BJ (cell line): ENCODE results near the gene TIMM50. TPM values are rescaled to one million over a fixed set of nuclear protein-coding genes. Genes with fewer than 3 reads are reported as not detected.
A peak's percentile ranks its signal among the peaks of the same experiment; 100 is the strongest.

Experiments used
- CTCF ChIA-PET: fragments of 350-600 bp; formaldehyde crosslinking; extraction: SDS; loops from one replicate; lab custom pipeline; 2021; ENCODE audit warnings: antibody characterized with exemption, inconsistent platforms; lab: Yijun Ruan, JAX
- POLR2A ChIA-PET: fragments of 300-600 bp; sonication (Branson Sonifier 250); formaldehyde crosslinking; extraction: SDS; loops from one replicate; lab custom pipeline; 2021; ENCODE audit warnings: antibody characterized with exemption; lab: Charles Lee
- DNase-seq: peaks from one replicate; pipeline ENCODE4 v3.0.0-alpha.2; 2011; ENCODE audit warnings: low read depth
- H3K27me3 ChIP-seq: 2 replicates; pipeline ENCODE4 v1.6.0; 2011; ENCODE audit warnings: low read length; ENCODE audit not compliant: control insufficient read depth, insufficient read depth
- H3K36me3 ChIP-seq: 2 replicates; pipeline ENCODE4 v1.5.1; 2011; ENCODE audit warnings: low read length; ENCODE audit not compliant: control insufficient read depth, insufficient read depth
- H3K4me3 ChIP-seq: 2 replicates; pipeline ENCODE4 v1.5.1; 2011; ENCODE audit warnings: low read depth, mild to moderate bottlenecking, control low read depth, low read length
- polyA minus RNA-seq: library from RNA; depleted of rRNA, polyadenylated mRNA; stranded (reverse); fragments of >200 nt; gene quantifications from 2 replicates; pipeline ENCODE4 v1.2.3, GENCODE V29; 2011; rRNA and poly(A)+ RNA removed
- polyA plus RNA-seq: library from polyadenylated mRNA; depleted of rRNA; stranded (reverse); fragments of >200 nt; gene quantifications from 2 replicates; pipeline ENCODE4 v1.2.3, GENCODE V29; 2011; rRNA removed
- TF ChIP-seq, protein P1 (sequence below): IDR thresholded peaks from 2 replicates; pipeline ENCODE4 v1.5.1; 2011; ENCODE audit warnings: low read depth, mild to moderate bottlenecking, control low read depth, inconsistent platforms, low read length, moderate library complexity; ENCODE audit not compliant: insufficient read depth

Gene TIMM50
- 86.1 and 97.8 TPM in 2 replicates for polyA plus RNA-seq
- 55.0 and 78.8 TPM in 2 replicates for polyA minus RNA-seq

DNA sequence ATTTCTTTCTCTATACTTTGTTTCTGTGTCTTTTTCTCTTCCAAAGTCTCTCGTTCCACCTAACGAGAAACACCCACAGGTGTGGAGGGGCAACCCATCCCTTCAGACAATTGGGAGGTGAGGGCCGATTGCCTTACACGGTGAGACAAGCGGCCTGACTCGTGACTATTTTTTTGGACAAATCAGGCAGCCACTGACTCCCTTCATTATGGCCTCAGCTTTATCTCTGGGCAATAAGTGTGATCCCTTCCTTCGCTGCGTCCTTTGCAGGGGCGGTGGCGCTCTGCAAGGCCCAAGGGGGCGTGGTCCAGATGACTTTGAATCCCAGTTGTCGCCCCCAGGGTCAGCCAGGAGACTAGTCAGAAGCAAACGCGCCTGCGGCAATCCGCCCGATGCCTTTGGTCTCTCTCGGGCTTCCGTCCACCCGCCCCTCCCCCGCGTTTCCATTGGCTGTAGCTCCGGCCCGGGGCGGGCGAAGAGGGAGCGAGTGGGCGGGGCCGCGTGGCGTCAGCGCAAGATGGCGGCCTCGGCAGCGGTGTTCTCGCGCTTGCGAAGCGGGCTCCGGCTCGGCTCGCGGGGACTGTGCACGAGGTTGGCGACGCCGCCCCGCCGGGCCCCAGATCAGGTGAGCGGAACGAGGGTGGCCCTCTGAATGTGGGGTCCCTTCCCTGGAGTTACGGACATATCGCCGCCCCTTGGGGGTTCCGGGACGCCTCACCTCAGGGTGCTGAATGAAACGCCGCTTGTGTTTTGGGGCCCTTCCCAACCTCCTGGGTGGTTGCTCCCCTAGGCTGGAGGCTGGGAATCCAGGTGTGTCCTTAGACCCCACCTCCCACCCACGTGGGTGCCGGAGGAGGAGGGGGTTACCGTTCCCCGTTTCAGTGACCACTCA is at the start of gene TIMM50:
TIMM50 (plus strand) TSS at position 502 of the 892 bp plus-strand sequence; CDS start at position 518, 16 bp downstream.
- CTCF ChIA-PET, result interaction anchor here (0.5 to 1.2 kb wide), 5 partner anchors 9 to 377 kb away, joined by 3 read pairs; partner anchors contain the start of gene EID2B
- Histone ChIP-seq H3K27me3 (no peaks in the 10 kb centered on the region), H3K4me3 (peak within 1 kb of the TSS; percentile 91), H3K36me3 (peaks cover 8% of the 10 kb centered on the region)
- TF ChIP-seq, protein P1, sequence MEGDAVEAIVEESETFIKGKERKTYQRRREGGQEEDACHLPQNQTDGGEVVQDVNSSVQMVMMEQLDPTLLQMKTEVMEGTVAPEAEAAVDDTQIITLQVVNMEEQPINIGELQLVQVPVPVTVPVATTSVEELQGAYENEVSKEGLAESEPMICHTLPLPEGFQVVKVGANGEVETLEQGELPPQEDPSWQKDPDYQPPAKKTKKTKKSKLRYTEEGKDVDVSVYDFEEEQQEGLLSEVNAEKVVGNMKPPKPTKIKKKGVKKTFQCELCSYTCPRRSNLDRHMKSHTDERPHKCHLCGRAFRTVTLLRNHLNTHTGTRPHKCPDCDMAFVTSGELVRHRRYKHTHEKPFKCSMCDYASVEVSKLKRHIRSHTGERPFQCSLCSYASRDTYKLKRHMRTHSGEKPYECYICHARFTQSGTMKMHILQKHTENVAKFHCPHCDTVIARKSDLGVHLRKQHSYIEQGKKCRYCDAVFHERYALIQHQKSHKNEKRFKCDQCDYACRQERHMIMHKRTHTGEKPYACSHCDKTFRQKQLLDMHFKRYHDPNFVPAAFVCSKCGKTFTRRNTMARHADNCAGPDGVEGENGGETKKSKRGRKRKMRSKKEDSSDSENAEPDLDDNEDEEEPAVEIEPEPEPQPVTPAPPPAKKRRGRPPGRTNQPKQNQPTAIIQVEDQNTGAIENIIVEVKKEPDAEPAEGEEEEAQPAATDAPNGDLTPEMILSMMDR, result no peak
- POLR2A ChIA-PET, result interaction anchor here (0.5 to 0.7 kb wide), 4 partner anchors 51 to 957 kb away, joined by 4 to 14 read pairs (median 7); no protein-coding TSS in a partner anchor
- DNase-seq, result peak; percentile 59

GRCh38 chr19:39432677-39433025 is 48.0 kb upstream of the TIMM50 start:
- H3K27me3 ChIP-seq, result no peaks in the 10 kb centered on the region
- no peak for DNase-seq
- ChIA-PET POLR2A (interaction anchor here (0.6 kb wide), 1 partner anchor 1217 kb away, joined by 3 read pairs; no protein-coding TSS in a partner anchor), CTCF (interaction anchor here (0.5 to 2.2 kb wide), 6 partner anchors 8 to 101 kb away, joined by 3 to 10 read pairs (median 4); partner anchors contain the start of genes EID2B and PLEKHG2)
- no peak overlapping the region for H3K4me3 ChIP-seq
- H3K36me3 ChIP-seq, result peaks cover 17% of the 10 kb centered on the region
- TF ChIP-seq, protein P1, result no peak

GRCh38 chr19:39433480-39434079 is 47.1 kb upstream of the TIMM50 start:
- Histone ChIP-seq H3K27me3 (no peaks in the 10 kb centered on the region), H3K4me3 (no peak overlapping the region), H3K36me3 (peaks cover 17% of the 10 kb centered on the region)
- no peak for DNase-seq
- ChIA-PET POLR2A (interaction anchor here (0.6 kb wide), 1 partner anchor 1218 kb away, joined by 3 read pairs; no protein-coding TSS in a partner anchor), CTCF (interaction anchor here (0.5 to 2.2 kb wide), 2 partner anchors 99 to 100 kb away, joined by 3 to 10 read pairs; partner anchors contain the start of gene EID2B)
- TF ChIP-seq, protein P1, result no peak

DNA sequence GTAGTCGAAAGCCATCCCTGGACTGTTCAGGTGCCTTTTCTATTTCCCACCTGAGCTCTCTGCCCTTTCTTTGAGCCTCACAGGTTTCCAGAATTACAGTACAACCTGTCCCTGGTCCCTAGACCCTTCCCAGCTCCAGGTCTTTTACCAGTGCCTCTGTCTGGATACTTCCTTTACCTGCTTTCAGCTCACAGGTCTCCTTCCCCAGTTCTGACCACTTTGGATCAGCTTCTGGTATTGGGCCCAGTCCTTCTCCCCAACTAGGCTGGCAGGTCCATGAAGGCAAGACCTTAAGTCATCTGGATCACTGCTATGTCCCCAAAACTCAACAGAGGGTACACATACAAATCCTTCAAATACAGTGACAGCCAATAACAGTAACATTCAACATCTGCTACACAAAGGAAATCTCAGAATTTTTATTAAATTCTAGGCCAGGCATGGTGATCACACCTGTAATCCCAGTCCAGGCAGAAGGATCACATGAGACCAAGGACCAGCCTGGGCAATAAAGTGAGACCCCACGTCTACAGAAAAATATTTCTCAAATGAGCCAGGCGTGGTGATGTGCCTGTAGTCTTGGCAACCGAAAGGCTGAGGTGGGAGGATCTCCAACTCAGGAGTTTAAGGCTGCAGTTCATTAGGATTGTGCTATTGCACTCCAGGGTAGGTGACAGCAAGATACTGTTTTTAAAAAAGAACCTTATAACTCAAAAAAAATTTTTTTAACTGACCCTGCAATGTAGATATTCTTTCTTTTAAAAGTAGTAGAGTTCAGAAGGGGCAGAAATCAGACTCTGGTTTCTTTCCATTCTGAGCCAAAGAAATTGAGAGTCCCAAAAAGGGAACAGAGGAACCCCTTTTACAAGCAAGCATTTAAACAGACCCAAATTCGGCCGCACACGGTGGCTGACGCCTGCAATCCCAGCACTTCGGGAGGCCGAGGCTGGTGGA is 46.2 kb upstream of the TIMM50 start:
- POLR2A ChIA-PET, result interaction anchor here (1.5 kb wide), 2 partner anchors 20 to 43 kb away, joined by 11 to 17 read pairs; partner anchors contain the start of genes MED29 and PAF1
- Histone ChIP-seq H3K4me3 (peak overlapping the region; percentile 98), H3K36me3 (peaks cover 17% of the 10 kb centered on the region), H3K27me3 (no peaks in the 10 kb centered on the region)
- TF ChIP-seq, protein P1, result no peak
- DNase-seq, result no peak
- CTCF ChIA-PET, result interaction anchor here (1.4 to 2.2 kb wide), 3 partner anchors 23 to 98 kb away, joined by 6 to 10 read pairs (median 9); partner anchors contain the start of genes EID2B and PLEKHG2
